Left ventricle myocardium superior (tissue), 1 donor: ENCODE measurements around the gene LRMDA. TPM values are rescaled to one million over a fixed set of nuclear protein-coding genes. Genes with fewer than 3 reads are reported as not detected.
A peak's percentile ranks its signal among the peaks of the same experiment; 100 is the strongest.
"Not testable (repeated sequence)": the region's sequence is repeated elsewhere in the genome, so short reads cannot be mapped to it uniquely, and the experiment has no call there.

Experiments
- ATAC-seq: fragments of 200-7000 bp; cut with Tn5 transposase; one replicate; pipeline ENCODE4 v1.9.1; 2020; ENCODE audit warnings: mild to moderate bottlenecking, moderate library complexity
- DNase-seq: peaks from one replicate; pipeline ENCODE4 v3.0.0-alpha.2; 2020
- intact Hi-C: fragments of 100-400 bp; cut with micrococcal nuclease; formaldehyde crosslinking; loops from one replicate; pipeline ENCODE4 v1.11.0; 2022
- total RNA-seq: library from RNA; stranded (reverse); fragmentation: NEBNext Ultra II Directional; extraction: Animal tissue kit (Norgen Biotek cat#: 25700); gene quantifications from one replicate; pipeline ENCODE4 v1.2.1, GENCODE V29; 2021
- donor health status: DM: no; HTN: yes; CAD: no; lungs with severe emphysema.

Gene LRMDA
- total RNA-seq, 1 donor from 2014 or later, result 23.1 TPM

DNA sequence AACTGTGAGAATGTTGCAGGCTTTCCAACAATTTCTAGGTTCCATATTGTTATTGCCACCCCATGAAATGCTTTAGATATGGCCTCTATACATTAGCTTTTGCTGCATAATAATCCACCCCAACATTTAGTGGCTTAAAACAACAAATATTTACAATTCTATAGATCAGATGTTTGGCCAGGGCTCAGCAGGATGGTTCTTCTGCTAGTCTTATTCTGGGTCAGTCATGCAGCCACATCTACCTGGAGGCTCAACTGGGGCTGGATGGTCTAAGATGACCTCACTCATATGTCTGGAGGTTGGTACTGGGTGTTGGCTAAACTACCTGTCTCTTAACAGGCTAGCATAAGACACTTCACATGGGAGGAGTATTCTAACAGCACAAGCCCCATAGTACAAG, 607.3 kb downstream of the LRMDA start:
- ATAC-seq (no peak), DNase-seq (no peak)
- intact Hi-C loops, result loop anchor here (10.0 kb wide), 1 partner anchor 644 kb away; no protein-coding TSS in a partner anchor

- no peak for ATAC-seq
- intact Hi-C loops, result no loop called here
- no peak for DNase-seq
These were observed 608.8 kb downstream of the LRMDA start for GRCh38 chr10:76040107-76040829.

- intact Hi-C loops, result no loop called here
- DNase-seq (no peak), ATAC-seq (no peak)
These were observed 609.4 kb downstream of the LRMDA start for GRCh38 chr10:76040830-76041220.

GRCh38 chr10:76041551-76041950, 610.1 kb downstream of the LRMDA start:
- no peak for DNase-seq
- no peak for ATAC-seq
- intact Hi-C loops, result no loop called here

- intact Hi-C loops, result no loop called here
- ATAC-seq (no peak), DNase-seq (no peak)
These were observed 611.8 kb downstream of the LRMDA start for GRCh38 chr10:76043261-76043660.

DNA sequence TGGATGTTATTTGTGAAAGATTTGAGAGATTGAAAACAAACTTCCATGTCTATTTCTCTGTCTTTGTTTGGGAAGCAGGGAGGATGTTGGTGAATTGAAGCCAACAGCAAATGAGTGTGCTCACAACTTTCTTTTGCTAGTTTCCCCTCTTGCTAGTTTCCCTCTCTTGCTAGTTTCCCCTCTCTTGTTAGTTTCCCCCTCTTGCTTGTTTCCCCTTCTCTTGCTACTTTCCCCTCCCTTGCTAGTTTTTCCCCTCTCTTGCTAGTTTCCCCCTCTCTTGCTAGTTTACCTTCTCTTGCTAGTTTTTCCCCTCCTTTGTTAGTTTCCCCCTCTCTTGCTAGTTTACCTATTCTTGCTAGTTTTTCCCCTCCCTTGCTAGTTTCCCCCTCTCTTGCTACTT, 613.3 kb downstream of the LRMDA start:
- intact Hi-C loops, result no loop called here
- DNase-seq, result no peak
- no peak for ATAC-seq

GRCh38 chr10:76045174-76045573, 613.8 kb downstream of the LRMDA start:
- no peak for DNase-seq
- intact Hi-C loops, result no loop called here
- ATAC-seq, result no peak

DNA sequence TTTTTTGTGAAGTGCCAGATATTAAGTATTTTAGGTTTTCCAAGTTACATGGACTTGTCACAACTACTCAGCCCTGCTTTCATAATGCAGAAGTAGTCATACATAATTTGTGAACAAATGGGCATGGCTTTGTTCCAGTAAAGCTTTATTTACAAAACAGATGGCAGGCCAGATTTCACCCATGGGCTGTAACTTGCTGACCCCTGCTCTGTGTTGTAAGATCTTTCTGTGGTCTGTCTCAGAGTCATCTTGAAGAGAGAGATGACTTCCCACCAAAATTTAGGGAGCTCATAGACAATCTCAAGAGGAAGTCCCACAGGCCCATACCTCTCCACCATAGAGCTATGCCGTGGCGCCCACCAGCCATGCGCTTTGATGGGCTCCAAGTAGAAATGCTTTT, 616.1 kb downstream of the LRMDA start:
- intact Hi-C loops, result no loop called here
- DNase-seq (no peak), ATAC-seq (no peak)

- ATAC-seq, result peak; percentile 38
- intact Hi-C loops, result no loop called here
- DNase-seq, result no peak
These were observed 618.3 kb downstream of the LRMDA start for GRCh38 chr10:76049581-76050290.

DNA sequence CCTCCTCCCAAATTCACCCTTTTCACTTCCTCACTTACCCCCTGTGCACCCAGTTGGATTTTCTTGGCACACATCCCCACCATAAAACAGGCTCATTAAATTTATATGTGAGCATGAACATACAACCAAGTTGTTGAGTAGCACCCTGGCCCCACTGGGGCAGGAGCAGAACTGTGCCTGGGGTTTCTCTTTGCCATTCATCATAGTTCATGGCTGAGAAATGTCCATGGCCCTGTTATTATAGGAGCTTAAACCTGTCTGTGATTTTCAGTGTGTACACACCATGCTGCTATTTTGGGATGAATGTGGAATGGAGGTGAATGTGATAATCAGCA, 618.8 kb downstream of the LRMDA start:
- ATAC-seq (peak; percentile 31), DNase-seq (no peak)
- intact Hi-C loops, result no loop called here

DNA sequence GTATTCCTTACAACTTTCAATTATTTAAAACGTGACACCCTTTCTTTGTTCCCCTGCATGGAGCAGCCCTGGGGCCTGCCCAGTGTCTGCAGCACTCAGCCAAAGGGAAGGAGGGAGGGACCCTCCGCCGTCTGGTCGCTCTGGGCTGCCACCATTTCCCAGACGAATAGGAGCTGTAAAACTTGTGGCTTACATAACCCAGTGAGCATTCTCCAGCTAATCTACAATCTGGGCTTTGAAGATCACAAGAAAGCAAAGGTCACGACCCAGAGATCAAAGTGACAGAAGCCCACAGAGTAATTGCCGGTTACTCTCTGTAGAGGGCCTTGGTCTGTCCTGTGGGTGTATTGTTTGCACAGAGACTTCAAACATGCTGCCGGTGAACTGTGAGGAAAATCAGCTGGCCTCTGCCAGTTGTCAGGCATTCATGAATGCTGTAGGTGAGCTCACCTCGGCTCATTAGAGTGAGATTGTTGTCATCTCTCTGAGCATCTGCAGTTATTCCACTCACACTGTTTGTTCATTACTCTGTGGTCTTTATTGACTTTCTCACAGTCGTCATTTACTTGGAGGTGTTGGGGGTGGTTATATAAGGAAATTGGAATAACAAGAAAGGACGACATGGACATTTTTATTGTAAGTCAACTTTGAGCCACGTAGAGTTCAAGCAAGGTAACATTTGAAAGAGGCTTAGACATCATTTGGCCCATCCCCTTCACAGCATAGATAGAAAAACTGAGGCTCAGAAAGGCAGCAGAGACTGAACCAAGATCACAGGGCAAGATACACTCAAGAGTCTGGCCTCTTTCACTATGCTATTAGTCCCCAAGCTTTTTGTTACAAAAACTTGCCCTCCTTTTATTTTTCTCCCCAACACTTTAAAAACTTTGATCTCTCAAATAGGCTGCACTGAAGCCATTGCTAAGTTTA, 619.8 kb downstream of the LRMDA start:
- no peak for ATAC-seq
- no peak for DNase-seq
- intact Hi-C loops, result no loop called here

DNA sequence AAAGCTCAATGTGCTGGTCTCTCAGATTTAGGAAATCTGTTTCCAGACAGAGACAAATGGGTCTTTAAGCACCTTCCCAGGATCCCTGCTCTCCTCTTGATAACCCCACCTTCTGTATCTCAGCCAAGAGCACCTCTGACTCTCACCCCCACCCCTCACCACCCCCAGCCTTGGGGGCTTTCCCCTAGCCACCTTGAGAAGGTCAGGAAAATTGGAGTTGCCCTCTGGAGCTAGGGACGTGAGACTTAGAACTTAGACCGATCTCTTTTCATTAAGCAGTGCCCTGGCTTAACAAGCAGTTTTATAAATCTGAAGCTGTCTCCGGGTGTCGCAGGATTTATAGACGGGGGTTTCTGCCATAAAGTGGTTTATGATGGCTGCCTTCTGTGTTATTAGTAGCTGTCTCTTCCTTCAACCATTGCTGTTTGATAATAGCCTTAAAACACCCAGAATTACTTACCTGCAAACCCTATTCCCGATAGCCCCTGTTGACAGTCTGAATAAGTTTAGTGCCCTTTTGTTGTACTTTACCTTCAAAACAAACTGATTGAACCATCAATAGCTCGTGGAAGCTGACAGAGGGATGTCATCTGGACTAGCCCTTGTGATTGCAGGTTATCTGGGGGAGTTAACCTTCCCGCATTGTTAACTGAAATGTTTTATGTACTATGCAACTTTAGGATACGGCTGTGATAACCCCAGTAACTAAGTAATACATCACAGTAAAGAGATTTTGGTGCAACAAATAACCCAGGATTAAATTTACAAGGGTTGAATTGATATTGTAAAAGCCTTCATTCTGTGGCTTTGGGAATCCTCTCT, 621.5 kb downstream of the LRMDA start:
- no peak for ATAC-seq
- no peak for DNase-seq
- intact Hi-C loops, result no loop called here

DNA sequence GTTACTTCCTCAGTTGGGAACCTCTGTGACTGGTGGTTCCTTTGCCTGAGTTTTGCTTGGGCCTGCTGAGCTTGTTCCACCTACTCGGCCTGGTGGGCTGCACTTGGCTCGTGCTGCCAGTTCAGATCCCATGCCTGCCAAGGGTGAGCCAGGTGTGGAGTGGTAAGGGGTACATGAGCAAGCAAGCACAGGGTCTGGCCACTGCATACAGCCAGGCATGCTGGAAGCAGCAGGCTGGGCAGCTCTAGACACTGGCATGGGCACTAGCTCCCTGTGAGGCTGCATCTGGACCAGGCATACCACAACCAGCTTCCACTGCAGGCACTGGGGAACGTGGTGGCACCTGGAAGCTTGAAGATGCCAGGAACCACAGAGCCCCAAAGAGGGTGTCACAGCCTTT, 624.0 kb downstream of the LRMDA start:
- ATAC-seq, result no peak
- intact Hi-C loops, result no loop called here
- DNase-seq, result no peak

DNA sequence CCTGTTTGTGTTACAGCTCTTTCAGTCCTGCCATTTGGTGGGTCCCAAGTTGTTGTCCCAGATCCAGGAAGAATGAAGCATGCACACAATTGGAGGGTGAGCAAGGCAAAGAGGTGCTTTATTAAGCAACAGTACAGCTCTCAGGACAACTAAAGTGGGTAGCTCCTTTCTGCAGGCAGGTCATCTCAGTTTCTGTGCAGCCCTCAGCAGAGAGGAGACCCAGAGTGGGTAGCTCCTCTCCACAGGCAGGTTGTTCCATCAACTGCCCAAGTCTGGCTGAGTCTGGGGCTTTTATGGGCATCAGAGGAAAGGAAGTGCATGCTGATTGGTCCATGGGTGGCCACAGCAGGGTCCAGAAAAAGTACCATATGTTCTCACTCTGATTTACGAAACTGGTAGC, 624.5 kb downstream of the LRMDA start:
- intact Hi-C loops, result no loop called here
- no peak for DNase-seq
- ATAC-seq, result no peak

DNA sequence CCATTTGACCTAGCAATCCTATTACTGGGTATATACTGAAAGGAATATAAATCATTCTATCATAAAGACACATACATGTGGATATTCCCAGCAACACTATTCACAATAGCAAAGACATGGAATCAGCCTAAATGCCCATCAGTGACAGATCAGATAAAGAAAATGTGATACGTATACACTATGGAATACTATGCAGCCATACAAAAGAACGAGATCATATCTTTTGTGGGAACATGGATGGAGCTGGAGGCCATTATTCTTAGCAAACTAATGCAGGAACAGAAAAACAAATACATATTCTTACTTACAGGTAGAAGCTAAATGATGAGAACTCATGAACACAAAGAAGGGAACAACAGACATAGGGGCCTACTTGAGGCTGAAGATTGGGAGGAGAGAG, 629.6 kb downstream of the LRMDA start:
- intact Hi-C loops, ATAC-seq, DNase-seq: not testable (repeated sequence)

- ATAC-seq (no peak), DNase-seq (no peak)
- intact Hi-C loops, result no loop called here
These were observed 635.0 kb downstream of the LRMDA start for GRCh38 chr10:76066457-76066856.

DNA sequence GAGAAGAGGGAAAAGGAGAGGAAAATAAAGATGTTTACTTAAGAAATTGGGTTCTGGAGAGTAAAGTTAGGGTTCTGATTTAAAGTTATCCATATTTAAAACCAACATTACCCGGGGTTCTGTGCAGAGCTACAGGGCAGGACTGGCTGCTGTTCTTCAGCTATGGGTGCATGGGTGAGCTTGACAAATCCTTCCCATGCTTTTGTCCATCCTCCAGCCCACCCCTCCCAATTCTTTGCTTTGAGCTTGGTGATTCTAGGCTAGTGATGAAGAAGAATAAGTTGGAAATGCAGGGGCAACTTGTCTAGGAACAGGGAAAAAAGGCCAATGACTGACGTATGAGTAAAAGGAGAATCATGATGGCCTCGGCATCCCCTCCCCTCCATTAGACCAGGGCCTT, 636.0 kb downstream of the LRMDA start:
- no peak for DNase-seq
- ATAC-seq, result no peak
- intact Hi-C loops, result no loop called here

DNA sequence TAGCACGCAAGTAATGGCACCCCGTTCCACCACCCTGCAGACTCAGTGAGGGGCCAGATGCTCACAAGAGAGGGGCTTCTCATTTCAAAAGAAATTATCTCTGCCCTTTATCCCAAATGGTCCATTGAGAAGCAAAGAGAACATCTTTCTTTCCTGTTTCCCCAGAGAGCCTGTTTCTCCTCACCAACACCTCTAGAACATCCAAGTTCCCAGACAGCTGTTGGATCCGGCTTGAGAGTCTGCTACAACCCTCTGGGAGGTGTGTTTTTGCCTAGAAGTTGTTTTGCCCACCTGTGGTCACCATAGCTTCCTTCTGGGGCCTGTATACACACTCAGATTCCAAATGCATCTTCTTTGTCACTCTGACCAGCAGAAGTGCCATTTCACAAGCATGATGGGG, 637.4 kb downstream of the LRMDA start:
- ATAC-seq, result no peak
- no peak for DNase-seq
- intact Hi-C loops, result no loop called here

GRCh38 chr10:76070916-76071315, 639.5 kb downstream of the LRMDA start:
- ATAC-seq, result no peak
- intact Hi-C loops, result no loop called here
- no peak for DNase-seq
